ENCODE measurements around the gene SREBF1.

- TF ChIP-seq CTCF (IDR thresholded peaks at IDR 0.05) (no peak), POLR2AphosphoS5 (IDR thresholded peaks at IDR 0.05) (no peak), EP300 (IDR thresholded peaks at IDR 0.05) (no peak), POLR2A (IDR thresholded peaks at IDR 0.05) (no peak)
Measured at GRCh38 chr17:17883801-17884200, 47.0 kb upstream of the SREBF1 start.
